ENCODE measurements around the gene CYRIA.

The CYRIA gene

GRCh38 chr2:16652296-16653082 is 13.1 kb downstream of the CYRIA start:
- DNase-seq (ENCODE audit: low read depth in 1 of 2, low spot score in 1 of 2), result no peak

GRCh38 chr2:16650287-16651249 is 15.1 kb downstream of the CYRIA start:
- no peak for DNase-seq (ENCODE audit: low read depth in 1 of 2, low spot score in 1 of 2)

GRCh38 chr2:16649353-16650286 is 16.0 kb downstream of the CYRIA start:
- DNase-seq (ENCODE audit: low read depth in 1 of 2, low spot score in 1 of 2), result no peak

GRCh38 chr2:16647992-16648617 is 17.5 kb downstream of the CYRIA start:
- no peak for DNase-seq (ENCODE audit: low read depth in 1 of 2, low spot score in 1 of 2)

- no peak for DNase-seq (ENCODE audit: low read depth in 1 of 2, low spot score in 1 of 2)
These were observed 19.7 kb downstream of the CYRIA start for GRCh38 chr2:16645775-16646559.

- no peak for DNase-seq (ENCODE audit: low read depth in 1 of 2, low spot score in 1 of 2)
These were observed 20.5 kb downstream of the CYRIA start for GRCh38 chr2:16645088-16645487.

- DNase-seq (ENCODE audit: low read depth in 1 of 2, low spot score in 1 of 2), result no peak
These were observed 21.3 kb downstream of the CYRIA start for GRCh38 chr2:16644221-16644925.

GRCh38 chr2:16643099-16643498 is 22.5 kb downstream of the CYRIA start:
- DNase-seq (ENCODE audit: low read depth in 1 of 2, low spot score in 1 of 2), result no peak

GRCh38 chr2:16642088-16642487 is 23.5 kb downstream of the CYRIA start:
- DNase-seq (ENCODE audit: low read depth in 1 of 2, low spot score in 1 of 2), result no peak

GRCh38 chr2:16641509-16641908 is 24.1 kb downstream of the CYRIA start:
- DNase-seq (ENCODE audit: low read depth in 1 of 2, low spot score in 1 of 2), result no peak

GRCh38 chr2:16640867-16641266 is 24.8 kb downstream of the CYRIA start:
- no peak for DNase-seq (ENCODE audit: low read depth in 1 of 2, low spot score in 1 of 2)

GRCh38 chr2:16640001-16640700 is 25.5 kb downstream of the CYRIA start:
- no peak for DNase-seq (ENCODE audit: low read depth in 1 of 2, low spot score in 1 of 2)

GRCh38 chr2:16639431-16639830 is 26.2 kb downstream of the CYRIA start:
- DNase-seq (ENCODE audit: low read depth in 1 of 2, low spot score in 1 of 2), result no peak

- DNase-seq (ENCODE audit: low read depth in 1 of 2, low spot score in 1 of 2), result no peak
These were observed 26.7 kb downstream of the CYRIA start for GRCh38 chr2:16638946-16639345.

- no peak for DNase-seq (ENCODE audit: low read depth in 1 of 2, low spot score in 1 of 2)
These were observed 28.3 kb downstream of the CYRIA start for GRCh38 chr2:16637304-16637703.

- DNase-seq (ENCODE audit: low read depth in 1 of 2, low spot score in 1 of 2), result no peak
These were observed 29.6 kb downstream of the CYRIA start for GRCh38 chr2:16635791-16636699.

GRCh38 chr2:16633621-16634430 is 31.8 kb downstream of the CYRIA start:
- DNase-seq (ENCODE audit: low read depth in 1 of 2, low spot score in 1 of 2), result no peak

Measured in activated CD4-positive, alpha-beta T cell treated with anti-CD3 and anti-CD28 coated beads, Interleukin-2, amount 50 U/mL, for 24 hours (primary cell).